Epithelial cell of esophagus (primary cell): ENCODE data around the gene CLN5.
A peak's percentile ranks its signal among the peaks of the same experiment; 100 is the strongest.

Experiments
- DNase-seq: peaks from one replicate; pipeline ENCODE4 v3.0.0; 2010; ENCODE audit warnings: low read depth
- H3K4me3 ChIP-seq: 2 replicates; pipeline ENCODE4 v1.5.1; 2011; ENCODE audit warnings: mild to moderate bottlenecking, low read length, control low read depth
- CTCF ChIP-seq: IDR thresholded peaks from 2 replicates; pipeline ENCODE4 v1.5.1; 2011; ENCODE audit warnings: low read depth, mild to moderate bottlenecking, low read length, control low read depth, inconsistent platforms; ENCODE audit not compliant: insufficient read depth; ENCODE audit errors: missing control alignments

The CLN5 gene

DNA sequence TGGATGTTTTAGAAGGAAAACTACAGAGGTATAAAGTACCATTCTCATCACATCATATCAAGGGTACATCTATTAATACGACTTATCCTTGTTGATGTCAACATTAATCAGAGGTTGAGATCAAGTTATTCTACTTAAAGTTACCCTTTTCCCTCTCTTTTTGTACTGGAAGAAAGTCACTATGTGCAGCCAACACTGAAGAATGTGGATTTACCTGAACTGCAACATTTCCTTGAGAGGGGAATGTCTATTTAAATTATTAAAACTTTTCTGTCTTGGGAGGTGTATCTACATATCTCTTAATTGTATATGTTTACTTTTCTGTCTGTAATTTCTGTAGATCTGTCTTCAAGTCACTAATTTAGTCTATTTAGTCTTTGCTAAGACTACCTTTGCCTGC lies 37.6 kb downstream of the CLN5 start:
- no peak overlapping the region for H3K4me3 ChIP-seq
- TF ChIP-seq CTCF: no peak
- DNase-seq: peak; percentile 28

- no peak overlapping the region for H3K4me3 ChIP-seq
- no peak for TF ChIP-seq CTCF
- DNase-seq: no peak
Measured at GRCh38 chr13:77031656-77032243, 39.9 kb downstream of the CLN5 start.

DNA sequence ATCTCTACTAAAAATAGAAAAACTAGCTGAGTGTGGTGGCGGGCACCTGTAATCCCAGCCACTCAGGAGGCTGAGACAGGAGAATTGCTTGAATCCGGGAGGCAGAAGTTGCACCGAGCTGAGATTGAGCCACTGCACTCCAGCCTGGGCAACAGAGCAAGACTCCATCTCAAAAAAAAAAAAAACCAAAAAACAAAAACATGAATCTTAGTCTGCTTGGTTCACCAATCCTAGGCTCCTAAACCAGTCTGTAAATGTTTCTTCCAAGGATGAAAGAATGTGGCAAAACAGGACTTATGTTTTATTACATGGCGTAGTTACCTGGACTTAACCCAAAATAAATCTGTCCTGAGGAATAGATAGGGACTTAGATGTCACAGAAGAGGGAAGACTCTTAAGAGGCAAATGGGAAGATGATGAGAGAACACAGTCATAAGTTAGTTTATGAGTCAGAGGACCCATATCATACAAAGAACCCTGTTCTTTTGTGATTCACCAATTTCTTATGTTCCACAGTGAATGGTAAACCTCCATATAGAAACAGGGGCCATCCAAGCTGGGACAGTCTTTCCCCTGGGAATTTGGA lies 41.9 kb downstream of the CLN5 start:
- no peak overlapping the region for H3K4me3 ChIP-seq
- peak; percentile 43 for DNase-seq
- TF ChIP-seq CTCF: no peak

- no peak for TF ChIP-seq CTCF
- peak; percentile 50 for DNase-seq
- H3K4me3 ChIP-seq: no peak overlapping the region
Measured at GRCh38 chr13:77034881-77035280, 43.0 kb downstream of the CLN5 start.

GRCh38 chr13:77036279-77036678 lies 44.4 kb downstream of the CLN5 start:
- DNase-seq: no peak
- H3K4me3 ChIP-seq: no peak overlapping the region
- TF ChIP-seq CTCF: no peak

DNA sequence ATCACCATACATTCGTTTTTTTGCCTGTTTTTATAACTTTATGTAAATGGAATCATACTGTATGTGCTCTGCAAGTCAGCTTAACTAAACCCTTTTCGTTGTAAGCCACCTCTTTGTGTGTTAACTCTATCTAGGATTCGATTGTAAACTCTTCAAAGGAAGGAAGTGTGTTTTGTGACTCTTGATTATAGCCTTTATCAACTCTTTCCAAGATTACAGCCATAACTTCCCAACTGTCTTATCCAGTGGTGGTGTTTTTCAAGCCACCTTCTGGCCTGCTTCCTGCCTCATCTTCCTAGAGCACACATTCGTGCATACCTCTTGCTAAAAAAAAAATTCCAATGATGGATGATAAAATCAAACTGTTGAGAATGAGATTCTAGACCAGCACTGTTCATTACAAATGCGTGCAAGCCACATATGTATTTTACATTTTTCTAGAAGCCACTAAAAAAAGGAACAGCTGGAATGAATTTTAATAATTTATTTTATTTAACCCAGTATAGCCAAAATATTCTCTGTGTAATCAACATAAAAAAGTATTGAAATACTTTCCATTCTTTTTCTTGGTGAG lies 47.1 kb downstream of the CLN5 start:
- no peak for TF ChIP-seq CTCF
- H3K4me3 ChIP-seq: no peak overlapping the region
- no peak for DNase-seq

DNA sequence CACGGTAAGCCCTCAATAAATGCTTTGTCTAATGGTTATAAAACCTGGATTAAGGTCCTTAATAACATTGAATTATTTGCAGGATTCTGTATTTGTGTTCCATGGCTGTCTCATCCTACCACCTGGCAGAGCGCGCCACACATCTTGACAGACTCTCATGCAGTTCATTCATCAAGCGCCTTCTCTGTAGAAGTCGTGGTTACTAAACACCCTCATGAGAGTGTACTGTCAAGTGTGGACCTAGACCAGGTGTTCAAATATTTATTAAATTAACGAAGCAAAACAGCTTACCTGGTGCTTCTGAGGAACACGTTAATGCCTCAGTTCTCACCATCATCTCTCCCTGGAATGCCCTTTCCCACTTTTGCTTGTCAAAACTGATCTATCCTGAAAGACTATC lies 48.2 kb downstream of the CLN5 start:
- no peak for TF ChIP-seq CTCF
- H3K4me3 ChIP-seq: no peak overlapping the region
- no peak for DNase-seq
